OCI-LY7 (cell line): ENCODE data around the gene DAB1. TPM values are rescaled to one million over a fixed set of nuclear protein-coding genes. Genes with fewer than 3 reads are reported as not detected.

ENCODE experiments used
- BruUV-seq: library from RNA; stranded (reverse); fragments of 400-500 nt; replicated peaks from 2 replicates; lab custom pipeline; 2021; lab: Mats Ljungman, UMichigan
- CTCF ChIA-PET: fragments of 300-600 bp; sonication (Branson Sonifier 250); formaldehyde crosslinking; loops from one replicate; lab custom pipeline; 2022; ENCODE audit warnings: antibody characterized with exemption; ENCODE audit not compliant: unreplicated experiment; lab: Charles Lee
- POLR2A ChIA-PET: fragments of 300-600 bp; sonication (Branson Sonifier 250); formaldehyde crosslinking; loops from one replicate; lab custom pipeline; 2022; ENCODE audit warnings: antibody characterized with exemption; lab: Charles Lee
- DNase-seq: peaks from one replicate; pipeline ENCODE4 v3.0.0-alpha.2; 2015; ENCODE audit warnings: low spot score
- H2AFZ ChIP-seq: fragments of 200-600 bp; sonication (generic), shearing (Covaris generic); 2 replicates; pipeline ENCODE4 v1.6.1; 2014; ENCODE audit warnings: mild to moderate bottlenecking, antibody characterized with exemption, low read length, moderate library complexity
- H3K27ac ChIP-seq: fragments of 200-600 bp; sonication (generic); 2 replicates; pipeline ENCODE4 v1.5.1; 2014; ENCODE audit warnings: mixed run types, low read depth, mild to moderate bottlenecking, moderate library complexity, low read length, inconsistent platforms; ENCODE audit not compliant: poor library complexity, severe bottlenecking
- H3K36me3 ChIP-seq: fragments of 200-600 bp; sonication (generic); 2 replicates; pipeline ENCODE4 v1.6.1; 2014; ENCODE audit warnings: mild to moderate bottlenecking, antibody characterized with exemption, low read length, moderate library complexity, mixed read lengths; ENCODE audit not compliant: insufficient read depth
- H3K4me1 ChIP-seq: fragments of 200-600 bp; sonication (generic); 2 replicates; pipeline ENCODE4 v1.5.1; 2014; ENCODE audit warnings: mild to moderate bottlenecking, low read length; ENCODE audit not compliant: insufficient read depth, poor library complexity, severe bottlenecking
- H3K4me2 ChIP-seq: fragments of 200-600 bp; sonication (generic); 2 replicates; pipeline ENCODE4 v1.6.1; 2014; ENCODE audit warnings: mild to moderate bottlenecking, low read length
- H3K4me3 ChIP-seq: fragments of 200-600 bp; sonication (generic); 2 replicates; pipeline ENCODE4 v1.5.1; 2014; ENCODE audit warnings: mild to moderate bottlenecking, low read depth, low read length; ENCODE audit not compliant: poor library complexity, severe bottlenecking
- H3K79me2 ChIP-seq: fragments of 200-600 bp; sonication (generic); 2 replicates; pipeline ENCODE4 v1.6.1; 2016; ENCODE audit warnings: low read depth, mild to moderate bottlenecking, low read length, moderate library complexity, mixed read lengths; ENCODE audit not compliant: insufficient read depth
- H3K9me2 ChIP-seq: fragments of 200-600 bp; sonication (generic); 2 replicates; pipeline ENCODE4 v1.6.1; 2016; ENCODE audit warnings: mild to moderate bottlenecking, low read length, mixed read lengths; ENCODE audit not compliant: insufficient read depth
- H3K9me3 ChIP-seq: fragments of 200-600 bp; sonication (generic); 2 replicates; pipeline ENCODE4 v1.6.1; 2014; ENCODE audit warnings: mild to moderate bottlenecking, mixed run types, low read length, mixed read lengths
- H4K20me1 ChIP-seq: fragments of 200-600 bp; sonication (generic); 2 replicates; pipeline ENCODE4 v1.6.1; 2014; ENCODE audit warnings: mild to moderate bottlenecking, antibody characterized with exemption, low read length, moderate library complexity, mixed read lengths; ENCODE audit not compliant: insufficient read depth
- EZH2phosphoT487 ChIP-seq: fragments of 200-600 bp; sonication (generic); IDR thresholded peaks from 2 replicates; pipeline ENCODE4 v1.6.1; 2018; ENCODE audit warnings: low read depth, borderline replicate concordance, mild to moderate bottlenecking, mixed run types, antibody characterized with exemption, low read length, moderate library complexity, mixed read lengths
- intact Hi-C: fragments of 100-400 bp; cut with micrococcal nuclease; formaldehyde crosslinking; loops from one replicate; pipeline ENCODE4 v1.10.0; 2022; ENCODE audit not compliant: unreplicated experiment
- total RNA-seq, 2 experiments: library from RNA; depleted of rRNA in 1 of 2; stranded (reverse); fragments of >200 nt in 1 of 2; shearing (Covaris generic) in 1 of 2; gene quantifications; 2 replicates each; pipeline ENCODE4 v1.2.3, GENCODE V29; 2014 to 2022
- TF ChIP-seq, protein P1 (sequence below): fragments of 200-600 bp; sonication (generic); conservative IDR thresholded peaks from 2 replicates; pipeline ENCODE4 v1.5.1; 2014; ENCODE audit warnings: mild to moderate bottlenecking, antibody characterized with exemption, low read length, moderate library complexity, mixed read lengths

Gene DAB1
- total RNA-seq, 2 experiments from 2014 or later: not detected

DNA sequence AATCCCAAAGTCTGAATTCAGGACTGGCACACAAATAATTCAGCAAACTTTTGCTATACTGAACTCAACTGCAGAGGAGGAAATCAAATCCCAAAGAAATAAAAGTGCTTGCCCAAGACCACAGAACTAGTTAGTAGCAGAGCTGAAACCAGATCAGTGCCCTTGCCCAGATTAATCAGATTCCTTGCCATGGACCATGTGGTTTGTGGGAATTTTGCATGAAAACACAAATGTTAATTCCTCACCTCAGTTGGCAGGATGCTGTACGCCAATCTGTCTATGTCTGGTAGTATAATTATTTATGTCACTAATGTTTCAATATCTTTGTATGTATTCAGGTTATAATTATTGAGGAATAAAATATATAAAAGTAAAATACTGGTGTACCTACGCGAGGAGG, 173.8 kb downstream of the DAB1 start:
- no peaks in the 10 kb centered on the region for H3K79me2 ChIP-seq
- CTCF ChIA-PET: no interaction called here
- no peaks in the 10 kb centered on the region for H3K9me2 ChIP-seq
- no peak overlapping the region for H3K4me2 ChIP-seq
- intact Hi-C loops: no loop called here
- no peaks in the 10 kb centered on the region for H3K4me1 ChIP-seq
- no peak overlapping the region for H2AFZ ChIP-seq
- H3K27ac ChIP-seq: no peak overlapping the region
- H3K9me3 ChIP-seq: no peaks in the 10 kb centered on the region
- H4K20me1 ChIP-seq: no peaks in the 10 kb centered on the region
- no peak for TF ChIP-seq EZH2phosphoT487
- TF ChIP-seq, protein P1, sequence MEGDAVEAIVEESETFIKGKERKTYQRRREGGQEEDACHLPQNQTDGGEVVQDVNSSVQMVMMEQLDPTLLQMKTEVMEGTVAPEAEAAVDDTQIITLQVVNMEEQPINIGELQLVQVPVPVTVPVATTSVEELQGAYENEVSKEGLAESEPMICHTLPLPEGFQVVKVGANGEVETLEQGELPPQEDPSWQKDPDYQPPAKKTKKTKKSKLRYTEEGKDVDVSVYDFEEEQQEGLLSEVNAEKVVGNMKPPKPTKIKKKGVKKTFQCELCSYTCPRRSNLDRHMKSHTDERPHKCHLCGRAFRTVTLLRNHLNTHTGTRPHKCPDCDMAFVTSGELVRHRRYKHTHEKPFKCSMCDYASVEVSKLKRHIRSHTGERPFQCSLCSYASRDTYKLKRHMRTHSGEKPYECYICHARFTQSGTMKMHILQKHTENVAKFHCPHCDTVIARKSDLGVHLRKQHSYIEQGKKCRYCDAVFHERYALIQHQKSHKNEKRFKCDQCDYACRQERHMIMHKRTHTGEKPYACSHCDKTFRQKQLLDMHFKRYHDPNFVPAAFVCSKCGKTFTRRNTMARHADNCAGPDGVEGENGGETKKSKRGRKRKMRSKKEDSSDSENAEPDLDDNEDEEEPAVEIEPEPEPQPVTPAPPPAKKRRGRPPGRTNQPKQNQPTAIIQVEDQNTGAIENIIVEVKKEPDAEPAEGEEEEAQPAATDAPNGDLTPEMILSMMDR: no peak
- H3K36me3 ChIP-seq: no peaks in the 10 kb centered on the region
- POLR2A ChIA-PET: interaction anchor here (0.7 kb wide), 1 partner anchor 19 kb away, joined by 3 read pairs; no protein-coding TSS in a partner anchor
- no peak overlapping the region for H3K4me3 ChIP-seq
- no TSS peak for BruUV-seq
- DNase-seq: no peak

DNA sequence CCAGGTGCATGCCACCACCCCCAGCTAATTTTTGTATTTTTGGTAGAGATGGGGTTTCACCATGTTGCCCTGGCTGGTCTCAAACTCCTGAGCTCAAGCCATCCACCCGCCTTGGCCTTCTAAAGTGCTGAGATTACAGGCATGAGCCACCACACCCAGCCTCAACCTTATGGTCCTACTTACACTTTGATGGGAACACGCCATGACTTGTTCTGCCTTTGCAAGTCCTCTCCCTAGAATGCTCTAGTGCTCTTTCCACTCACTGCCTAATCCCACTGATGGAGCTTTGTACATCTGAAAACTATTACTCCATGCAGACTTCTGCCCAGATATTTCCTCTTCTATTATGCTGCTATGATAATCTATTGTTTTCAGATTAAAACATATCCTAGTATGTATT, 174.3 kb downstream of the DAB1 start:
- TF ChIP-seq, protein P1: no peak
- no peak for TF ChIP-seq EZH2phosphoT487
- Histone ChIP-seq H3K4me3 (no peak overlapping the region), H3K4me2 (no peak overlapping the region), H3K79me2 (no peaks in the 10 kb centered on the region), H2AFZ (no peak overlapping the region), H3K9me3 (no peaks in the 10 kb centered on the region), H3K4me1 (no peaks in the 10 kb centered on the region), H4K20me1 (no peaks in the 10 kb centered on the region), H3K27ac (no peak overlapping the region), H3K9me2 (no peaks in the 10 kb centered on the region), H3K36me3 (no peaks in the 10 kb centered on the region)
- ChIA-PET POLR2A (no interaction called here), CTCF (no interaction called here)
- intact Hi-C loops: no loop called here
- no peak for DNase-seq
- no TSS peak for BruUV-seq

DNA sequence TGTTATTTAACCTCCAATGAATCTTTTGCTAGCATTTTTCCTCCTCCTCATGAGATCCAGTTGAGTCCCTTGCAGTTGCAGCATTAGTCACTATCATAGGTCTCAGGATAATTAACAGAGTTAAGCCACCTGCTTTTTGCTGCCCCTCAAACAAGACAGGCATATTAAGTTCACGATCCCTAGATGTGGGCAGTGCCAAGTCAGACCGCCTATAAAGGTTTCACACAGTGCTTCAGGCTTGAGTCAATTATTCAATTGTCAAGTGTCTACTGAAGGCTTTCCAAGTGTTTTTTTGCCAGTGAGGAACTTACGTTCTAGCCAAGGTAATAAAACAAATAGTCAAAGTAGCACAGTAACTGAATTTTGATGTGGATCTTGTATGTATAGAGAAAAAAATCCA, 175.0 kb downstream of the DAB1 start:
- POLR2A ChIA-PET: no interaction called here
- H3K36me3 ChIP-seq: no peaks in the 10 kb centered on the region
- H3K79me2 ChIP-seq: no peaks in the 10 kb centered on the region
- no peaks in the 10 kb centered on the region for H3K9me3 ChIP-seq
- H2AFZ ChIP-seq: no peak overlapping the region
- no peak overlapping the region for H3K27ac ChIP-seq
- TF ChIP-seq EZH2phosphoT487: no peak
- TF ChIP-seq, protein P1: no peak
- no TSS peak for BruUV-seq
- H3K4me1 ChIP-seq: no peaks in the 10 kb centered on the region
- CTCF ChIA-PET: no interaction called here
- intact Hi-C loops: no loop called here
- H3K4me2 ChIP-seq: no peak overlapping the region
- no peaks in the 10 kb centered on the region for H4K20me1 ChIP-seq
- H3K9me2 ChIP-seq: no peaks in the 10 kb centered on the region
- no peak overlapping the region for H3K4me3 ChIP-seq
- no peak for DNase-seq
